ENCODE data around the gene DDX28.

DNA sequence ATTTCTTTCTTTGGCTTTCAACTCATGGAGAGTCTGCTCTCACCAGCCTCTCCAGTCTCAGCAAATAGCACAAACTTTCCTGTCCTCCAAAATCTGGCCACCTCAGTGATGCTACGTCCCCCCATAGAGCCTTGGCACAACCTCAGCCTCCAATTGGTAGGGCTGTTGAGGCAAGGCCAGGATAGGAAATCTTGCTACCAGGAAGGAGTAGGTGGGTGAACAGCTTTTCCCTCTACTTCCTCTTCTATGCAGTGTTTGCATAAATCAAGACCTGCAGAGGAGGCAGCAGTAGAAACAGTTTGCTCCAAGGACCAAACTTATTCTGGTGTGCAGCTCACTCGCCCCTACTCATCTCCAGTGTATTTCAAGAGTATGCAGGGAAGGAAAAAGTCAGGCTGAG lies 23.0 kb downstream of the DDX28 start:
- TF ChIP-seq, protein P1, sequence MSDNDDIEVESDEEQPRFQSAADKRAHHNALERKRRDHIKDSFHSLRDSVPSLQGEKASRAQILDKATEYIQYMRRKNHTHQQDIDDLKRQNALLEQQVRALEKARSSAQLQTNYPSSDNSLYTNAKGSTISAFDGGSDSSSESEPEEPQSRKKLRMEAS (IDR thresholded peaks at IDR 0.05), result no peak
- TF ChIP-seq CTCF (IDR thresholded peaks at IDR 0.05; ENCODE audit: control extremely low read depth in 1 of 3, insufficient read depth in 1 of 3, low read depth in 1 of 3, low read length in 3 of 3) (no peak), RBBP5 (IDR thresholded peaks at IDR 0.05; ENCODE audit: borderline replicate concordance, low read depth, low read length) (no peak)
